Smooth muscle cell of trachea (primary cell): ENCODE results near the gene L1TD1. TPM values are rescaled to one million over a fixed set of nuclear protein-coding genes. Genes with fewer than 3 reads are reported as not detected.

Source experiments
- total RNA-seq: library from RNA; depleted of rRNA; stranded (reverse); fragments of >200 nt; gene quantifications from 2 replicates; pipeline ENCODE4 v1.2.1, GENCODE V29; 2014

L1TD1 gene
- 0.17 and 0.29 TPM in 2 replicates for total RNA-seq

DNA sequence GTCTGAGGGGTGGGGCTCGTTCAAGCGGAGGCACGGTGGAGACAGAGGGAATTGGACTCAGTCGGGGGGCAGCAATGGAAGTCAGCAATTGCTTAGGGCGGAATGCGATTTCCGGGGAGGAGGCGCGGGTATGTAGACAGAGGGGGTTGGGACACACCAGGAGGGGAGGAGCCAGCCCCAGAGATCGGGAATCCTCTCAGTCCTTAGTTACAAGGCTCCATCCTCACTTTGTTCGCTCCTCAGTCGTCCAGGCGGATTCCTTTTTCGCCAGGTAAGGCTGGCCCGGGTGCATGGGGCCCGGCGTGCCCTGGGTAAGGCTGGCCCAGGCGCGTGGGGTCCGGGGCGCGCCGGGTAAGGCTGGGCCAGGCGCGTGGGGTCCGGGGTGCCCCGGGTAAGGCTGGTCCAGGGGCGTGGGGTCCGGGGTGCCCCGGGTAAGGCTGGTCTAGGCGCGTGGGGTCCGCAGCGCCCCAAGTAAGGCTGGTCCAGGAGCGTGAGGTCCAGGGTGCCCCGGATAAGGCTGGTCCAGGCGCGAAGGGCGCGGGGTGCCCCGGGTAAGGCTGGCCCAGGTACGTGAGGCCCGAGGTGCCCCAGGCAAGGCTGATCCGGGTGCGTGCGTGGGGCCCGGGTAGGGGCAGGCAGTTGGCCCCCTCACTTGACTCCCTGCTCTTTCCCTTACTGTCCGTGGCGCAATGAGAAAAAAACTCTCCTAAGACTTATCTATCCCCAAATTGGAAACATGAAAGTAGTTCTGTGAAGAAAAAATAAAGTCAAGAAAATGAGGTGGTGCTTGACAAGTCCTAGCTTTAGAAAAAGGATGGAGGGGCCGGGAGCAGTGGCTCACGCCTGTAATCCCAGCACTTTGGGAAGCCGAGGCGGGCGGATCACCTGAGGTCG lies at the start of gene L1TD1:
Gene L1TD1, plus strand, starts transcription at position 199 of the 894 bp plus-strand sequence. CDS start 11,780 bp downstream, outside the sequence.

Other genes starting within 250 kb of the L1TD1 start
- gene KANK4, start 124.6 kb downstream of the L1TD1 start, total RNA-seq: 0.15 TPM in 1 of 2 replicates, not detected in the other
- gene USP1, start 242.2 kb downstream of the L1TD1 start, total RNA-seq: 9.9 and 34.9 TPM in 2 replicates